Measurements from ENCODE around the gene TAF3. TPM values are rescaled to one million over a fixed set of nuclear protein-coding genes. Genes with fewer than 3 reads are reported as not detected.

The TAF3 gene
- total and polyA plus RNA-seq, 8 donors = 7.0 to 10.4 (median 9.2) TPM

- H3K27ac ChIP-seq = no peak overlapping the region
- DNase-seq (no peak), ATAC-seq (no peak)
- H3K4me3 ChIP-seq = no peak overlapping the region
- TF ChIP-seq CTCF (IDR thresholded peaks at IDR 0.05) = no peak
- H3K9me3 ChIP-seq = no peaks in the 10 kb centered on the region
- no peaks in the 10 kb centered on the region for H3K27me3 ChIP-seq
- intact Hi-C loops (cut with DNase I) = no loop called here
- H3K36me3 ChIP-seq = no peaks in the 10 kb centered on the region
- no peaks in the 10 kb centered on the region for H3K4me1 ChIP-seq
Observed at GRCh38 chr10:7834262-7834661, 16.0 kb downstream of the TAF3 start.

- intact Hi-C loops (cut with DNase I) = no loop called here
- no peak for TF ChIP-seq CTCF (IDR thresholded peaks at IDR 0.05)
Observed at GRCh38 chr10:7836571-7836970, 18.3 kb downstream of the TAF3 start.

GRCh38 chr10:7846591-7846990 lies 28.3 kb downstream of the TAF3 start:
- ATAC-seq (no peak), DNase-seq (no peak)
- H3K27ac ChIP-seq = no peak overlapping the region
- H3K4me1 ChIP-seq = no peaks in the 10 kb centered on the region
- H3K4me3 ChIP-seq = no peak overlapping the region
- no peak for TF ChIP-seq CTCF (IDR thresholded peaks at IDR 0.05)
- no peaks in the 10 kb centered on the region for H3K27me3 ChIP-seq
- H3K9me3 ChIP-seq = no peaks in the 10 kb centered on the region
- H3K36me3 ChIP-seq = no peaks in the 10 kb centered on the region
- intact Hi-C loops (cut with DNase I) = no loop called here

More at GRCh38 chr10:7836571-7836970, 18.3 kb downstream of the TAF3 start:
- H3K4me1 ChIP-seq = no peaks in the 10 kb centered on the region
- H3K4me3 ChIP-seq = no peak overlapping the region
- no peaks in the 10 kb centered on the region for H3K27me3 ChIP-seq
- no peak overlapping the region for H3K27ac ChIP-seq
- no peaks in the 10 kb centered on the region for H3K36me3 ChIP-seq
- H3K9me3 ChIP-seq = no peaks in the 10 kb centered on the region
- DNase-seq (no peak), ATAC-seq (no peak)

- intact Hi-C loops (cut with DNase I) = no loop called here
- Histone ChIP-seq H3K4me3 (no peak overlapping the region), H3K9me3 (no peaks in the 10 kb centered on the region), H3K36me3 (no peaks in the 10 kb centered on the region), H3K4me1 (peaks cover 0 to 13% of the 10 kb centered on the region in 2 donors), H3K27me3 (no peaks in the 10 kb centered on the region), H3K27ac (no peak overlapping the region)
- TF ChIP-seq CTCF (IDR thresholded peaks at IDR 0.05) = no peak
- ATAC-seq (no peak), DNase-seq (no peak)
Observed at GRCh38 chr10:7853226-7853842, 35.0 kb downstream of the TAF3 start.

GRCh38 chr10:7853890-7854289 lies 35.6 kb downstream of the TAF3 start:
- intact Hi-C loops (cut with DNase I) = no loop called here
- no peak overlapping the region for H3K27ac ChIP-seq
- no peak for TF ChIP-seq CTCF (IDR thresholded peaks at IDR 0.05)
- H3K4me1 ChIP-seq = peaks cover 0 to 13% of the 10 kb centered on the region in 2 donors
- DNase-seq (no peak), ATAC-seq (no peak)
- H3K4me3 ChIP-seq = no peak overlapping the region
- H3K36me3 ChIP-seq = no peaks in the 10 kb centered on the region
- H3K9me3 ChIP-seq = no peaks in the 10 kb centered on the region
- no peaks in the 10 kb centered on the region for H3K27me3 ChIP-seq

Data from left lung (tissue), 10 donors.